GM10266 (cell line): ENCODE data around the gene TRANK1.
"Not testable (repeated sequence)": the region's sequence is repeated elsewhere in the genome, so short reads cannot be mapped to it uniquely, and the experiment has no call there.

Source experiments
- DNase-seq: peaks from one replicate; pipeline ENCODE4 v3.0.0; 2012; ENCODE audit errors: extremely low spot score
- CTCF ChIP-seq: IDR thresholded peaks from 2 replicates; pipeline ENCODE4 v1.5.1; 2012; ENCODE audit warnings: mild to moderate bottlenecking, low read depth; ENCODE audit not compliant: control insufficient read depth, insufficient read depth; ENCODE audit errors: missing control alignments

Gene TRANK1

GRCh38 chr3:36890261-36890660 lies 54.6 kb downstream of the TRANK1 start:
- no peak for TF ChIP-seq CTCF
- DNase-seq = no peak

GRCh38 chr3:36881735-36882134 lies 63.1 kb downstream of the TRANK1 start:
- no peak for TF ChIP-seq CTCF
- no peak for DNase-seq

- not testable (repeated sequence) for DNase-seq
Measured at GRCh38 chr3:36879842-36880241, 65.0 kb downstream of the TRANK1 start.

- TF ChIP-seq CTCF = no peak
Measured at GRCh38 chr3:36877930-36878685, 66.7 kb downstream of the TRANK1 start.

GRCh38 chr3:36876181-36876936 lies 68.5 kb downstream of the TRANK1 start:
- DNase-seq = peak; percentile 73
- TF ChIP-seq CTCF = no peak

More at GRCh38 chr3:36877930-36878685, 66.7 kb downstream of the TRANK1 start:
- no peak for DNase-seq

- TF ChIP-seq CTCF = no peak
- DNase-seq = no peak
Measured at GRCh38 chr3:36875397-36875796, 69.5 kb downstream of the TRANK1 start.

GRCh38 chr3:36874424-36874823 lies 70.4 kb downstream of the TRANK1 start:
- TF ChIP-seq CTCF = no peak
- no peak for DNase-seq
